GM19035 (cell line): ENCODE data around the gene EME1.
A peak's percentile ranks its signal among the peaks of the same experiment; 100 is the strongest.
"Not testable (repeated sequence)": the region's sequence is repeated elsewhere in the genome, so short reads cannot be mapped to it uniquely, and the experiment has no call there.

ENCODE experiments used
- ATAC-seq: cut with Tn5 transposase; IDR thresholded peaks from one replicate; pipeline ENCODE4 v1.9.1; 2021; ENCODE audit not compliant: unreplicated experiment

The EME1 gene

DNA sequence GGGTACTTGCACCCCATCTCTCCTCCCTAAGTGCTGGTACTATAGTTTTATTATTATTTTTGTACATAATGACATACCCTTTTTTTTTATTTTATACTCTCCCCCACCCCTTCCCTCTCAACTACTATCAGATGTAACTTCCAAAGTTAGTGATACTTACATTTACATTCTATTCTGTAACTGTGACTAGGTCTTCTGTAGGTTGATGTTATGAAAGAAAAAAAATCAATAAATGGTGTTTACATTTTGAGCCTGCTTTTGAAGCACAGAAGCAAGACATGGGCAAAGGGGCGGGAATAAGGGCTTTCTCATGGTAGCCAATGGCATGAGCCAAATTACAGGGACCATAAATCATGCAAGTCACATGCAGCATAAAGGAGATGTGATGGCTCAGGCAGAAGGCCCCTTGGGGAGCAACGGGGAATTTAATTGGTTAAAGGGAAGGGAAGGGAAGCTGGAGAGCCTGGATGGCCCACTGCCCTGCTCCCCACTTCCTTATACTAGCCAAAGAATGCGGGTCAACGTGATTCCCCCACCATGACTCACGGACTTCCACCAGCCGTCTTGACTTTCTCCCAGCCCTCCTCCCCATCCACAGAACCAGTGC lies 50.6 kb downstream of the EME1 start:
- no peak for ATAC-seq

DNA sequence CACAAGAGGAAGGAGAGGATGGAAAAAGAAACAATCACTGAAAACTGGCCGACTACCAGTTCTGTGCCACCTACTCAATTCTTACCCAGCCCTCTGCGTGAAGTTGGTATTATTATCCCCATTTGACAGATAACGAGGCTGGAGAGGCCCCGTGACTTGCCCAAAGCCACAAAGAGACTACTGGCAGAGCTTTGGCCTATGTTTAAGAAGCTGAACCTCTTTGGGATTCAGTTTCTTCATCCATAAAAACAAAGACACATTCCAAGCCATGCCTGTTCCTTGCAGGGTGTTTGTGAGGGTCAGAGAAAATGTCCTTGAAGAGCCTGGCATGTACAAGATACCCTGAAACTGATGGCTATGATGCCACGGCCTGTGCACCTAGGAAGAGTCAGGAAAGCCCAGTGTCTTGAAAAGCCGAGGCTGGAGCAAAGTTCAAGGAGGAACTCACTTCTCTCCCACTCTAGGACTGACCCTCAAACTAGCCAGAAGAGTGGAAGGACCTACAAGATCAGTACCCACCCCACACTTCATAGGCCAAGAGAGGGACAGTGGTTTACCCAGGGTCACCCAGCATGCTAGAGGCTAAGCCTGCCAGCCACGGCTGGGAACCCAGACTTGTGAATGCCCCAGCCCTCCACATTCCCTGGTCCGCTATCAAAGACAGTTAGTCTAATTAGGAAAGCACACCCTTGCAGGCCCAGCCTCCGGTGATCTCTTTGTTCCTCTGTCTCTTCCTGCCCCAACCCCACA lies 51.4 kb downstream of the EME1 start:
- no peak for ATAC-seq

DNA sequence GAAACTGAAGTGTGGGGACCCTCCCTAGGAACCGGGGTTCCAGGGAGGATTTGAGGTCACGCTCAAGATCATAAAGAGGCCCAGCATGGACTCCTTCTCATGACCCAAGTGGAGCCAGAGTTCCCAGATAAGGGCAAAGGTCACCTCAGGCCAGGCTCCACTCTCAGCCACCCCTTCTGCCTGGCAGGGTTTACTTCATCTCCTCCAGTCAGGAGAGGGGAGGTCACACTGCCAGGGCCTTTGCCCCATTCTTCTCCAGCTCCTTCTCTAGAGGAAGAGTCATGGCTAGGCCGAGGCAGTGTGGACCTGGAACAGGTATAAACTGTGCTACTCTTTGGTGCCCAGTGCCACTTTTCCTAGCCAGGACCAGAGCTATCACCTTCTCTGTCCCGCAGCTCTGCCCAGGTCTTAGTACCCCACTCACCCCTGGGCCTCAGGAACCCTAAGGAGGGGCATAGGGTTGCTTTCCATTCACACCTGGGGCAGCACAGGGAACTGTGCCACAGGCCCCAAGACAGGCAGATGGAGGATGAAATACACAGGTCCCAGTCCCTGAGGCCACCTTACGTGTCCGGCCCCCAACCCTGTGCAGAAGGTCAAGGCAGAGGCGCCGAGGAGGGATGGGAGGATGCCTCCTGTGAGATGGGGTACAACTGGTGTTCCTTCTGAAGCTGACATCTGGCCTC lies 52.1 kb downstream of the EME1 start:
- no peak for ATAC-seq

DNA sequence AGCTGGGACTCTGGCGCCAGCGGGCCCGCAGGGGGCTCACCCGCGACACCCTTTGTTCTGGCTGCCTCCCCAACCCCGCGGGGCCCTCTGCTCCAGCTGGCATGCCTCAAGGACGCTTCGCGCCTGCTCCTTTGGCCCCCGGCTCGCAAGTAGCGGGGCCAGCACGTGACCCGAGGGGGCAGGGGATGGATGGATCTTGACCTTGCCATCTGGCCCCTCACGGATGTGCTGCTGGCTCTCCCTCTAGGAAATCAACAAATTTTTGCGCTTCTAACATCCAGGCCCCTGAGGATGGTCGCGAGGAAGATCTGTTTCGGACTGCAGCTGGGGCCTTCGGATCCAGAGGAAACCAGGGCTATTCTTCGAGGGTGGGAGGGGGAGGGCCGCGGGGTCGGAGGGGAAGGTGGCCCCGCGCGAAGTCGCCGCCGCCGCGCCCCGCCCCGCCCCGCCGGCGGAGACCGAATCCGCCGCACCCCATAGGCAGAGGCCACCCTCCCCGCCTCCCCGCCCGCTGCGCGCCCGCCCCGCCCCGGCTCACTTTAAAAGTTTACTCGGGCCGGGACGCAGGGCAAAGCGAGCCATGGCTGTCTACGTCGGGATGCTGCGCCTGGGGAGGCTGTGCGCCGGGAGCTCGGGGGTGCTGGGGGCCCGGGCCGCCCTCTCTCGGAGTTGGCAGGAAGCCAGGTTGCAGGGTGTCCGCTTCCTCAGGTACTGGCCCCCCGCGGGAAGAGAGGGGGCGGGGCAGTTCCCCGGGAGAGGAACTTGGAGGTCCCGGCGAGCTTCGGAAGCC lies 52.8 kb downstream of the EME1 start, which contains the start of gene ACSF2:
TSS of gene ACSF2 (plus strand) at position 537 of the 790 bp plus-strand sequence. CDS start at position 581, 44 bp downstream.
- peak; percentile 47 for ATAC-seq

GRCh38 chr17:50426472-50426782 lies 53.4 kb downstream of the EME1 start:
- ATAC-seq, result no peak

- ATAC-seq, result no peak
Observed at GRCh38 chr17:50426814-50427787, 54.1 kb downstream of the EME1 start.

DNA sequence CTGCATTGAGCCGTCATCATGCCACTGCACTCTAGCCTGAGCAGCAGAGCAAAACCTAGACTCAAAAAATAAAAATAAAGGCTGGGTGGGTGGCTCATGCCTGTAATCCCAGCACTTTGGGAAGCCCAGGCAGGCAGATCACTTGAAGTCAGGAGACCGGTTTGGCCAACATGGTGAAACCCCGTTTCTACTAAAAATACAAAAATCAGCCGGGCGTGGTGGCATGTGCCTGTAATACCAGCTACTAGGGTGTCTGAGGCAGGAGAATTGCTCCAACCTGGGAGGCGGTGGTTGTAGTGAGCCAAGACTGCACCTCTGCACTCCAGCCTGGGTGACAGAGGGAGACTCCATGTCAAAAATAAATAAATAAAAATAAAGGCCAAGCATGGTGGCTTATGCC lies 55.1 kb downstream of the EME1 start:
- not testable (repeated sequence) for ATAC-seq

DNA sequence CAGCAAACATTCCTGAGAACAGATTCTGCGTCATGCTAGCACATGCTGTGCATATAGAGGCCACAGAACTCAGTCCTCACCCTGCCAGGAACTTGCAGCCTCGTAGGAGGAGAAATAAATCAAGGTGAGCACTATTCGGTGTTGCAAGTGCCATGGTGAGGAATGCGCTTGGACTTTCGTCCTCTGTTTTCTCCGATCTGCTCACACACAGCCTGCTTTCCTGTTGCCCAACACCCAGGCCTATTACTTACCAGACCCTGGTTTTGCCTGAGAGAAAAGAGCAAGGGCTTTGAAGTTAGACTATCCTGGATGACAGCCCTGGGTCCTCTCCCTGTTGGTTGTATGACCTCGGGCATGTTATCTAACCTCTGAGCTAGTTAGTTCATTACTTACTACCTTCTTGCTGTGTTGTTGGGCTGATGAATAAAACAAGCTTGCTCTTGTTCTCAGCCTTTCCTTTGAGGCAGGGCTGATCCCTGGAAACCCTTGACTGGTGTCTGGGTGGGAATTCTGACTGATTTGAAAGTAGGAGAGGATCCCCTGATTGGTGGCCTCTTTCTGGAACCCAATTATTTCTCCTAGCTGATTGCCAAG lies 55.9 kb downstream of the EME1 start:
- no peak for ATAC-seq

DNA sequence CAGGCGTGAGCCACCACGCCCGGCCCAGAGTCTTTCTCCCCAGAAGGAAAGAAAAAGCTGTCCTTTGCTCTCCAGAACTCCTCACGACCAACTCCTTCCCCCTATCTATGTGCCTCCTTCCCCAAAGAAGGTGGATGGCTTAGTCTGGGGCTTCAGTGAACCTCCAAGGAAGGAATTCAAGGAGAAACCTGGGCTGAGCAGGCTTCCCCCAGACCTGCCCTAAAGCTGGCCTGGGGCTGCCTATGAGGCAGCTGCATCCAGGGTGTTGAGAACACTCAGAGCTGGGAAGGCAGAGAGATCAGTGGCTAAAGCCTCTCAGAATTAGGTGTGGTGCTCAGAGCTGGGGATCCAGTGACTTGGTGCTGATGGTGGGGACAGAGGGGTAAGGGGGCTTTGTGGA lies 56.8 kb downstream of the EME1 start:
- no peak for ATAC-seq
